Right ventricle myocardium inferior (tissue), 1 donor: Measurements from ENCODE around the gene LRRC28. TPM values are rescaled to one million over a fixed set of nuclear protein-coding genes. Genes with fewer than 3 reads are reported as not detected.
"Not testable (repeated sequence)": the region's sequence is repeated elsewhere in the genome, so short reads cannot be mapped to it uniquely, and the experiment has no call there.

Experiments used
- ATAC-seq: fragments of 200-7000 bp; cut with Tn5 transposase; one replicate; pipeline ENCODE4 v1.9.1; 2020; ENCODE audit warnings: mild to moderate bottlenecking, moderate library complexity
- DNase-seq: peaks from one replicate; pipeline ENCODE4 v3.0.0; 2021; ENCODE audit errors: missing footprints
- intact Hi-C: fragments of 100-400 bp; cut with DNase I; formaldehyde crosslinking; loops from one replicate; pipeline ENCODE4 v1.11.0; 2022
- total RNA-seq: library from RNA; stranded (reverse); fragmentation: NEBNext Ultra II Directional; extraction: Animal tissue kit (Norgen Biotek cat#: 25700); gene quantifications from one replicate; pipeline ENCODE4 v1.2.1, GENCODE V29; 2021
- donor health status: DM: no; HTN: yes; CAD: no; lungs with severe emphysema.

LRRC28 gene
- total RNA-seq, 1 donor from 2014 or later = 18.7 TPM

GRCh38 chr15:99366013-99366412 lies 114.7 kb downstream of the LRRC28 start:
- intact Hi-C loops = no loop called here
- DNase-seq (no peak), ATAC-seq (no peak)

DNA sequence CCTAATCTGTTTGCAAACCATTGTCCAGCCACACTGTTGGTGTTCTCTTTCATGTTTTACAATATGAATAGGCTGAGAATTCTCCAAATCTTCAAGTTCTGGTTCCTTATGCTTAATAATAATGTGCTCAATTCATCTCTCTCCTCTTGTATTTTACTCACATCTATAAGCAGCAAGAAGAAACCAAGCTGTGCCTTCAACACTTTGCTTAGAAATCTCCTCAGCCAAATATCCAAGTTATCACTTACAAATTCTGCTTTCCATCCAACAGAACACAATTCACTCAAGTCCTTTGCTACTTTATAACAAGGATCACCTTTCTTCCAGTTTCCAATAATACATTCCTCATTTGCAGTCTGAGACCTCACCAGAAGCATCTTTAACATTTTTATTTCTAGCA lies 117.5 kb downstream of the LRRC28 start:
- DNase-seq (no peak), ATAC-seq (no peak)
- intact Hi-C loops = no loop called here

DNA sequence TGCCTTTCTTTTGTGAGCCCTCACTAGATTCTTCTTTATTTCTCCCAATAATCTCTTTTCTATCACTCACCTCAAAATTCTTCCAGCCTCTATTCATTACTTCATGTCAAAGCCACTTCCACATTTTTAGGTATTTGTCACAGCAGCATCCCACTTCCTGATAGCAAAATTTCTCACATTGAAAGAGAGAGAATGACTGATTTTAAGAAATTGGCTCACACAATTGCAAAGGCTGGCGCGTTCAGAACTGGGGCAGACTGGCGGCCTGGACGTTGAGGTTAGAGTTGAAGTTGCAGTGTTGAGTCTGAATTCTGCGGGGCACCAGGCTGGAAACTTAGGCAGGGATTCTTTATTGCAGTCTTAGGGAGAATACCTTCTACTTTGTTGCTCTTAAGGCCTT lies 117.9 kb downstream of the LRRC28 start:
- ATAC-seq (no peak), DNase-seq (no peak)
- intact Hi-C loops = no loop called here

DNA sequence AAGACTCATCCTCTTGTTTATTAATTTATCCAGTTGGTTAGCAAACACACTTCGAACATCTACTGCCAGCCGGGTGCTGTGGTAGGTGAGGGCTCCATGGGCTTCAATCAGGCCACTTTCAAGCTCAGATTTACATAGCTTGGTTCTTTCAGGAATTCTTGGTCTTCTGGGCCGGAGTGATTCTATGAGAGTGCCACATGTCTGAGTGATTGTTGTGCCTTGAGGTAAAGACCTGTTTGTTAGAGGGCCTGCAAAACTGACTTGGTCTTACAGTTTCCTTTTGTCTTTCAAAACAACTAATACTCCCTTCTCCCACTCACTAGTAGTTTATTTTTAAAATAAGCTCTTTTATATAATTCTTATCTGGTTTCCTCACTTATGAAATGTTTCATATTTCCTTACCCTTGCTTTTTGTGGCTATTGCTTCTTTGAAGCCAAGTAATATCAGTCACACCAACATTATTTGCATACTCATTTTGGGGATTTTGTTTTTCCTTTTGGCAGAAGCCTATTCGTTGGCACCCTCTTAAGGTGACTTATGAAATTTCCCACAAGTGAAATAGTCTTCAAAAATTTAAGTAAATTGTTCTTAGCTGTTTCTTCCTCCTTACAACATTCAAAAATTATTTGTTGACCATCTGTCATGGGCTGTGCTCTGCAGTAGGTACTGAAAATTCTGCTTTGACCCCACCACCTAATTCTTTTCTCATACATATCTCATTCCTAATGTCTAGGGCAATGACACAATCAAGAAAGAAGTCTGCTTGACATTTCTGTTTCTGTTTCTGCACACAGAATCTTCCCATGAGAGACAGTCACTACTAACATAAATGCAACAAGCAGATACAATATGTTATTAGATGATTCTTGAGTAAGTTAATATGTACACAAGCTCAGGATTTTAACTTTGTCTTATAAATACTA lies 120.2 kb downstream of the LRRC28 start:
- ATAC-seq (no peak), DNase-seq (no peak)
- intact Hi-C loops = no loop called here

DNA sequence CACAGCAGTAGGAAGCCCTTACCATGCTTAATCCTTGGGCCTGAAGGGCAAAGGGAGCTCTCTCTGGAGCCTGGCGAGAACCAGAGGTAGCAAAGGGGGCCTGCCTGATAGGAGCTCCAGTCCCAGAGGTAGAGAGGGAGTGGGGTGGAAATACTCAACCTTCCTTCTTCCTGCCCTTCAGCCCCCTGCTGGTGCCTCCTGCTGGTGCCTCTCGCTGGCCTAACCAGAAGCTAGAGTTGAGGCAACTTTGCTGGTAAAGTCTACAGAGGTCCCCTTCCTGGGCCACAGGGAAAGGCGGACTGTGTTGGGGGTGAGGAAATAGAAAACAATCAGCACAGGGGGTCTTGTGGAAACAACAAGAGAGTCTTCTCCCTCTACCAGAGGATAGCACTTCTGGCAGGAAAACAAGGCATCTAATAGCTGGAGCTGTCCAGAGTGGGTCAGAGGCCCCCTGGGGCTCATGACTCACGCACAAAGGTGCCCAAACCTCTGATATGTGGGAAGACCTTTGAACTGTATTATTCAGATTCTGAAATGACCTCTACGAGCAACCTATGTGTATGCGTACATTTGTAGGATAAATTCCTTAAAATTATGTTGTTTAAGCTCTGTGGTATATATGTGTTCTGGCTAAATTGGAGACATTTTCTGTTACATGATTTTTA lies 133.9 kb downstream of the LRRC28 start:
- intact Hi-C loops = no loop called here
- DNase-seq (no peak), ATAC-seq (no peak)

GRCh38 chr15:99385865-99386264 lies 134.6 kb downstream of the LRRC28 start:
- intact Hi-C loops = no loop called here
- DNase-seq (no peak), ATAC-seq (peak; percentile 92)

GRCh38 chr15:99386391-99386790 lies 135.1 kb downstream of the LRRC28 start:
- DNase-seq (no peak), ATAC-seq (peak; percentile 49)
- intact Hi-C loops = no loop called here

- intact Hi-C loops = no loop called here
- DNase-seq = no peak
- ATAC-seq = no peak
These were observed 136.3 kb downstream of the LRRC28 start for GRCh38 chr15:99387421-99388168.

DNA sequence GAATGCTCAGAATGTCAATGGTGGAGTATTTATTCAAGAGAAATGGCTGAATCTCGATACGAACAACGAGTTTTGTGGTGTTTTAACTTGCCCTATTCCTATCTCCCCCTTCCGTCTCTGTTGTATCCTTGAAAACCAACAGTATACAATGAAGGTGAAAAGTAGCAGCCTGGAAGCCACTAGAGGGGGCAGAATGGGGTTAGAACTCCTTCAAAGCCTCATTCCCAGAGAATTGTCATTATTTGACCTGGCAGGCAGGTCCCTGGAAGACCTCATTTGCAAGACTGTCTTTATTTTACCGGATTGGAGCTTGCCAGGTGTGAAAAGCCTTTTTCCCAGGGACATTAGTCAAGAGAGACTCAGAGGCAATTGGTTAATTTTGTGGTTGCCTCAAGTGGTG lies 139.4 kb downstream of the LRRC28 start:
- ATAC-seq (no peak), DNase-seq (no peak)
- intact Hi-C loops = no loop called here

- intact Hi-C loops = no loop called here
- DNase-seq (no peak), ATAC-seq (no peak)
These were observed 142.4 kb downstream of the LRRC28 start for GRCh38 chr15:99393641-99394040.

DNA sequence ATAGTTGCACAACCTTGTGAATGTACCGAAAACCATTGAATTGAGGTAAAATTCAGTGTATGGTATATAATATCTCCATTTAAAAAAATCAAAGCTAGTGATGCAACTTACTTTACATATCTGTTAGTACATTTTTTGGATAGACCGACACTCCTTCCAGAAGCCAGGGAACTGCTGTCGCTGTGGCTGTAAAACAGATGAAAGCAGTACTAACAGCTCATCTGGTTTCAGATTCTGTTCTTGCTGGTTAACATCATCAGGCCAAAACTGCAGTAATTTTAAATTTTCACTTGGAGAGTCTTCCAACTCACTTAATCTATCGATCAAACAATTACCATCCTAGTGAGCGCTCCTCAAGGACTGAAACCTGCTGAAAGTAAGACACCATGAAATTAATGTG lies 145.1 kb downstream of the LRRC28 start:
- ATAC-seq (no peak), DNase-seq (no peak)
- intact Hi-C loops = no loop called here

GRCh38 chr15:99399061-99399460 lies 147.8 kb downstream of the LRRC28 start:
- ATAC-seq = no peak

DNA sequence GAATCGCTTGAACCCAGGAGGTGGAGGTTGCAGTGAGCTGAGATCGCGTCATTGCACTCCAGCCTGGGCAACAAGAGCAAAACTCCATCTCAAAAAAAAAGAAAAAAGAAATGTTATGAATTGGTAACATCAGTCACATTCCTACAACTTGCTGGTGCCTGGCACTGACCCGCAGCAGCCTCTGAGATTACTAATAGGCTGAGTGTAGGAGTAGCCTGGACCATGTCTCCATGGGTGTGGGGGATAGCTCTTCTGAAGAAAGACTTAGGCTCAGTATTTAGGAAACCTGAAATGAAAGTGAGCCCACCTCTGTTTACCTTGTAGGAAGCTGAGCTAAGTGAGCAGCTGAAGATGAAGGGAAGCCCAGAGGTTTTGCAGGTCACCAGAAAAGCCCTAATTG lies 148.3 kb downstream of the LRRC28 start:
- DNase-seq (no peak), ATAC-seq (no peak)
- intact Hi-C loops = no loop called here

More at GRCh38 chr15:99399061-99399460, 147.8 kb downstream of the LRRC28 start:
- no peak for DNase-seq
- intact Hi-C loops = no loop called here

GRCh38 chr15:99401216-99401615 lies 149.9 kb downstream of the LRRC28 start:
- ATAC-seq, intact Hi-C loops, DNase-seq: not testable (repeated sequence)

GRCh38 chr15:99402014-99402729 lies 150.9 kb downstream of the LRRC28 start:
- ATAC-seq (peak; percentile 16), DNase-seq (no peak)
- intact Hi-C loops = no loop called here

DNA sequence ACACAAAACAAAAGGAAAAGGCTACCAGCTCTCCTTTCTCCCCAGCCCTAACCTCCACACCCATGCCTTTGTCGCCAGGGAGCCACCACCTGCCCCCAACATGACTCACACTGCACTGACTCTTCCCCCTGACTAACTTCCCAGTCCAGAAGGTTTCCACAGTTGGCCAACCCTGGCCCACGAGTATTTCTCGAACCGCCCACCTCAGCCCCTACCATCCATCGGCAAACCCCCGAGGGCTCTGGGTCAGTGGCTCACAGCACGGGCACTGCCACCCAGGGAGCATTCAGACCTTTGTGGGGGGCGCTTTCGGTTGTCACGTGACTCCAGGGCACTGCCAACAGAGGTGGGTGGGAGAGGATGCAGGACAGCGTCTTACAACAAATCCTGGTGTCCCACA lies 152.3 kb downstream of the LRRC28 start:
- intact Hi-C loops = no loop called here
- ATAC-seq = no peak
- DNase-seq = no peak

GRCh38 chr15:99404454-99404853 lies 153.2 kb downstream of the LRRC28 start:
- intact Hi-C loops = no loop called here
- DNase-seq (no peak), ATAC-seq (no peak)

- intact Hi-C loops = loop anchor here (5.0 kb wide), 2 partner anchors 101 to 119 kb away; no protein-coding TSS in a partner anchor
- DNase-seq (no peak), ATAC-seq (no peak)
These were observed 154.8 kb downstream of the LRRC28 start for GRCh38 chr15:99406120-99406519.
